Activated CD8-positive, alpha-beta memory T cell treated with anti-CD3 and anti-CD28 coated beads for 48 hours (primary cell): ENCODE results near the gene LNX1.

ENCODE experiments used
- DNase-seq, 3 experiments: peaks; one replicate each; pipeline ENCODE4 v3.0.0-alpha.2; 2020; ENCODE audit warnings: low read depth in 2 of 3, low spot score in 2 of 3

The LNX1 gene

GRCh38 chr4:53591372-53591892 is at the start of gene LNX1:
Gene LNX1, minus strand, starts transcription at chr4:53591486. Its CDS starts 17,484 bp downstream, at chr4:53574002.
- no peak for DNase-seq

GRCh38 chr4:53640576-53641453 is 49.5 kb upstream of the LNX1 start:
- DNase-seq: no peak

- no peak for DNase-seq
Observed at GRCh38 chr4:53638919-53639318, 47.6 kb upstream of the LNX1 start.

- no peak for DNase-seq
Observed at GRCh38 chr4:53637348-53637747, 46.1 kb upstream of the LNX1 start.

- no peak for DNase-seq
Observed at GRCh38 chr4:53635697-53636483, 44.6 kb upstream of the LNX1 start.

- DNase-seq: no peak
Observed at GRCh38 chr4:53633608-53634007, 42.3 kb upstream of the LNX1 start.

GRCh38 chr4:53629296-53629695 is 38.0 kb upstream of the LNX1 start:
- no peak for DNase-seq

- no peak for DNase-seq
Observed at GRCh38 chr4:53626491-53626890, 35.2 kb upstream of the LNX1 start.

GRCh38 chr4:53625888-53626287 is 34.6 kb upstream of the LNX1 start:
- DNase-seq: no peak

- DNase-seq: no peak
Observed at GRCh38 chr4:53622739-53623151, 31.5 kb upstream of the LNX1 start.

GRCh38 chr4:53620956-53621355 is 29.7 kb upstream of the LNX1 start:
- no peak for DNase-seq

GRCh38 chr4:53619431-53619830 is 28.1 kb upstream of the LNX1 start:
- DNase-seq: no peak

GRCh38 chr4:53618321-53618720 is 27.0 kb upstream of the LNX1 start:
- DNase-seq: no peak

GRCh38 chr4:53617101-53617680 is 25.9 kb upstream of the LNX1 start:
- DNase-seq: no peak

- DNase-seq: no peak
Observed at GRCh38 chr4:53616219-53616618, 24.9 kb upstream of the LNX1 start.

- no peak for DNase-seq
Observed at GRCh38 chr4:53614591-53614990, 23.3 kb upstream of the LNX1 start.

GRCh38 chr4:53613428-53613827 is 22.1 kb upstream of the LNX1 start:
- no peak for DNase-seq

GRCh38 chr4:53608649-53609048 is 17.4 kb upstream of the LNX1 start:
- no peak for DNase-seq

GRCh38 chr4:53608242-53608641 is 17.0 kb upstream of the LNX1 start:
- DNase-seq: no peak

GRCh38 chr4:53605783-53606182 is 14.5 kb upstream of the LNX1 start:
- DNase-seq: no peak

GRCh38 chr4:53602390-53602789 is 11.1 kb upstream of the LNX1 start:
- no peak for DNase-seq
